H1 (cell line): ENCODE data around the gene GLRA1. TPM values are rescaled to one million over a fixed set of nuclear protein-coding genes. Genes with fewer than 3 reads are reported as not detected.

Experiments used
- CTCF ChIA-PET: fragments of 300-600 bp; sonication (Branson Sonifier 250); formaldehyde crosslinking; loops from one replicate; lab custom pipeline; 2021; ENCODE audit not compliant: partially characterized antibody; lab: Charles Lee
- POLR2A ChIA-PET: fragments of 300-600 bp; sonication (Branson Sonifier 250); formaldehyde crosslinking; loops from one replicate; lab custom pipeline; 2021; ENCODE audit warnings: inconsistent platforms; ENCODE audit not compliant: partially characterized antibody; lab: Charles Lee
- DNase-seq, 2 experiments: peaks; one replicate each; pipeline versions ENCODE4 v3.0.0 to v3.0.0-alpha.2; 2010 to 2022; ENCODE audit warnings: low spot score in 2 of 2, low read depth in 1 of 2, mixed read lengths in 1 of 2
- FAIRE-seq: peaks from 2 replicates; lab custom pipeline; 2011; peaks lifted over from hg19 to GRCh38; lab: Jason Lieb, UNC
- H2AFZ ChIP-seq: 2 replicates; pipeline ENCODE4 v1.8.1; 2012; ENCODE audit warnings: low read length, inconsistent platforms
- H2AK5ac ChIP-seq: 2 replicates; pipeline ENCODE4 v1.6.1; 2013; ENCODE audit warnings: low read depth, low read length
- H2BK120ac ChIP-seq: replicated peaks from 2 replicates; pipeline ENCODE3; 2013; ENCODE audit warnings: low read depth, low read length, inconsistent platforms
- H2BK12ac ChIP-seq: 2 replicates; pipeline ENCODE4 v1.6.1; 2013; ENCODE audit warnings: low read depth, low read length
- H2BK15ac ChIP-seq: 2 replicates; pipeline ENCODE4 v1.6.1; 2013; ENCODE audit warnings: low read length
- H2BK20ac ChIP-seq: 2 replicates; pipeline ENCODE4 v1.6.1; 2013; ENCODE audit warnings: low read length
- H2BK5ac ChIP-seq: 2 replicates; pipeline ENCODE4 v1.6.1; 2013; ENCODE audit warnings: low read depth, low read length
- H3K14ac ChIP-seq: 2 replicates; pipeline ENCODE4 v1.6.1; 2013; ENCODE audit warnings: inconsistent platforms; ENCODE audit not compliant: insufficient read length
- H3K18ac ChIP-seq: 2 replicates; pipeline ENCODE4 v1.6.1; 2013; ENCODE audit warnings: low read length; ENCODE audit errors: extremely low read depth
- H3K23ac ChIP-seq: 2 replicates; pipeline ENCODE4 v1.6.1; 2013; ENCODE audit warnings: inconsistent platforms; ENCODE audit not compliant: insufficient read length
- H3K23me2 ChIP-seq: 2 replicates; pipeline ENCODE4 v1.6.1; 2013; ENCODE audit warnings: low read depth, low read length
- H3K27ac ChIP-seq: 2 replicates; pipeline ENCODE4 v1.6.1; 2011; ENCODE audit warnings: low read depth, low read length, inconsistent platforms
- H3K27me3 ChIP-seq, 4 experiments: replicated peaks in 1 of 4; 1 replicate in 1 of 4; 2 replicates in 3 of 4; pipeline versions ENCODE4 v1.6.1 to v1.8.1; 2011 to 2013; ENCODE audit warnings: low read length in 3 of 4, mild to moderate bottlenecking in 3 of 4, inconsistent platforms in 2 of 4, mixed read lengths in 2 of 4, moderate library complexity in 1 of 4; ENCODE audit not compliant: control insufficient read depth in 3 of 4, insufficient read depth in 3 of 4; ENCODE audit errors: extremely low read depth in 1 of 4
- H3K36me3 ChIP-seq, 4 experiments: 2 replicates each; pipeline versions ENCODE4 v1.6.1 to v1.8.1; 2011 to 2013; ENCODE audit warnings: mild to moderate bottlenecking in 4 of 4, low read length in 3 of 4, moderate library complexity in 2 of 4, control low read depth in 1 of 4, inconsistent platforms in 1 of 4; ENCODE audit not compliant: insufficient read depth in 4 of 4, control insufficient read depth in 2 of 4
- H3K4ac ChIP-seq: replicated peaks from 2 replicates; pipeline ENCODE3; 2013; ENCODE audit warnings: low read length, low read depth, mixed read lengths, inconsistent platforms; ENCODE audit not compliant: insufficient read length
- H3K4me1 ChIP-seq, 4 experiments: replicated peaks in 1 of 4; 1 replicate in 1 of 4; 2 replicates in 3 of 4; pipeline versions ENCODE4 v1.6.1 to v1.8.1; 2011 to 2013; ENCODE audit warnings: low read length in 3 of 4, inconsistent platforms in 2 of 4, mixed read lengths in 1 of 4; ENCODE audit not compliant: insufficient read depth in 4 of 4, control insufficient read depth in 3 of 4
- H3K4me2 ChIP-seq, 2 experiments: 2 replicates each; pipeline versions ENCODE4 v1.6.1 to v1.8.1; 2011 to 2013; ENCODE audit warnings: low read depth in 2 of 2, low read length in 2 of 2, control low read depth in 1 of 2, inconsistent platforms in 1 of 2, mild to moderate bottlenecking in 1 of 2; ENCODE audit not compliant: insufficient read depth in 1 of 2
- H3K4me3 ChIP-seq, 4 experiments: fragments of 200-600, 300-600 bp in 1 of 4; sonication (generic), shearing (Covaris generic), sonication (Bioruptor Twin) in 1 of 4; 2 replicates each; pipeline versions ENCODE4 v1.5.1 to v1.8.1; 2011 to 2016; ENCODE audit warnings: low read length in 4 of 4, low read depth in 3 of 4, control low read depth in 2 of 4, inconsistent platforms in 2 of 4, mild to moderate bottlenecking in 2 of 4, mixed read lengths in 1 of 4, moderate library complexity in 1 of 4; ENCODE audit not compliant: insufficient read depth in 2 of 4; ENCODE audit errors: extremely low read depth in 1 of 4
- H3K56ac ChIP-seq: replicated peaks from 2 replicates; pipeline ENCODE3; 2013; ENCODE audit warnings: low read depth, mild to moderate bottlenecking, mixed read lengths, low read length, inconsistent platforms; ENCODE audit not compliant: insufficient read length
- H3K79me1 ChIP-seq: 2 replicates; pipeline ENCODE4 v1.6.1; 2013; ENCODE audit warnings: low read depth, low read length, control low read depth
- H3K79me2 ChIP-seq, 2 experiments: 2 replicates each; pipeline versions ENCODE4 v1.6.1 to v1.8.1; 2012 to 2013; ENCODE audit warnings: low read length in 2 of 2, mild to moderate bottlenecking in 2 of 2, inconsistent platforms in 1 of 2; ENCODE audit not compliant: insufficient read depth in 2 of 2, control insufficient read depth in 1 of 2
- H3K9ac ChIP-seq, 4 experiments: replicated peaks in 1 of 4; 1 replicate in 1 of 4; 2 replicates in 3 of 4; pipeline versions ENCODE4 v1.6.1 to v1.8.1; 2011 to 2013; ENCODE audit warnings: low read depth in 3 of 4, low read length in 3 of 4, control low read depth in 2 of 4, mild to moderate bottlenecking in 2 of 4, moderate library complexity in 2 of 4, inconsistent platforms in 1 of 4; ENCODE audit errors: extremely low read depth in 1 of 4
- H3K9me3 ChIP-seq, 2 experiments: 2 replicates each; pipeline versions ENCODE4 v1.6.1 to v1.8.1; 2012 to 2013; ENCODE audit warnings: mild to moderate bottlenecking in 2 of 2, moderate library complexity in 2 of 2, control low read depth in 1 of 2, inconsistent platforms in 1 of 2, low read depth in 1 of 2, low read length in 1 of 2, mixed read lengths in 1 of 2; ENCODE audit not compliant: insufficient read depth in 2 of 2
- H4K20me1 ChIP-seq, 2 experiments: replicated peaks in 1 of 2; 2 replicates each; pipeline versions ENCODE3 to v1.8.1; 2011 to 2013; ENCODE audit warnings: inconsistent platforms in 2 of 2, low read length in 2 of 2, mild to moderate bottlenecking in 1 of 2; ENCODE audit not compliant: insufficient read depth in 2 of 2, control insufficient read depth in 1 of 2
- H4K5ac ChIP-seq: 2 replicates; pipeline ENCODE4 v1.6.1; 2013; ENCODE audit warnings: low read length, low read depth, mixed read lengths, inconsistent platforms; ENCODE audit not compliant: insufficient read length
- H4K8ac ChIP-seq: 2 replicates; pipeline ENCODE4 v1.8.0; 2013; ENCODE audit warnings: mild to moderate bottlenecking, moderate library complexity, low read length, inconsistent platforms; ENCODE audit not compliant: insufficient read depth; ENCODE audit errors: extremely low read depth
- H4K91ac ChIP-seq: replicated peaks from 2 replicates; pipeline ENCODE3; 2013; ENCODE audit warnings: low read length, mixed read lengths, inconsistent platforms; ENCODE audit not compliant: insufficient read length
- CBX5 ChIP-seq: fragments of 300-800, 300-1000 bp; sonication (generic); IDR thresholded peaks from 2 replicates; pipeline ENCODE4 v1.7.1; 2016; ENCODE audit warnings: antibody characterized with exemption, low read length, low read depth
- CHD2 ChIP-seq: IDR thresholded peaks from 2 replicates; pipeline ENCODE4 v1.6.1; 2012; ENCODE audit warnings: low read length, improper control_type of control experiment
- GABPA ChIP-seq: IDR thresholded peaks from 2 replicates; pipeline ENCODE4 v1.6.1; 2011; ENCODE audit warnings: mild to moderate bottlenecking, low read length, moderate library complexity, borderline replicate concordance; ENCODE audit not compliant: insufficient read depth
- HDAC6 ChIP-seq: IDR thresholded peaks from one replicate; pipeline ENCODE4 v1.7.1; 2012; ENCODE audit warnings: low read depth, mild to moderate bottlenecking, inconsistent platforms, low read length, moderate library complexity
- MAFK ChIP-seq: IDR thresholded peaks from 2 replicates; pipeline ENCODE4 v1.6.1; 2012; ENCODE audit warnings: low read depth, mild to moderate bottlenecking, improper control_type of control experiment, low read length
- POU5F1 ChIP-seq: IDR thresholded peaks from 2 replicates; pipeline ENCODE4 v1.6.1; 2011; ENCODE audit warnings: low read depth, mild to moderate bottlenecking, low read length, moderate library complexity
- SAP30 ChIP-seq: fragments of 300-600 bp; sonication (generic); IDR thresholded peaks from 2 replicates; pipeline ENCODE4 v1.7.1; 2012; ENCODE audit warnings: low read length, moderate library complexity, mild to moderate bottlenecking, inconsistent platforms; ENCODE audit not compliant: insufficient read depth, insufficient replicate concordance
- SP1 ChIP-seq: IDR thresholded peaks from 2 replicates; pipeline ENCODE4 v1.6.1; 2011; ENCODE audit warnings: low read depth, low read length
- SUZ12 ChIP-seq: fragments of 200-600 bp; sonication (generic); IDR thresholded peaks from 2 replicates; pipeline ENCODE4 v1.6.1; 2012; ENCODE audit warnings: mild to moderate bottlenecking, inconsistent platforms, low read length, moderate library complexity, mixed read lengths
- TAF7 ChIP-seq: optimal IDR thresholded peaks from 2 replicates; pipeline ENCODE3; 2011; ENCODE audit warnings: low read depth, mild to moderate bottlenecking, inconsistent platforms, low read length, moderate library complexity, borderline replicate concordance
- TCF12 ChIP-seq: IDR thresholded peaks from 2 replicates; pipeline ENCODE4 v1.6.1; 2011; ENCODE audit warnings: low read depth, mild to moderate bottlenecking, low read length
- YY1 ChIP-seq: IDR thresholded peaks from 2 replicates; pipeline ENCODE4 v1.6.1; 2011; ENCODE audit warnings: low read depth, mild to moderate bottlenecking, low read length
- WGBS, 2 experiments: shearing (Covaris generic) in 1 of 2; methylation state at CpG; one replicate each; pipeline versions ENCODE4 v1.1.6 to v1.1.7; 2013 to 2015; ENCODE audit warnings: low lambda C conversion rate in 2 of 2, mixed read lengths in 2 of 2, inconsistent platforms in 1 of 2, low coverage in 1 of 2, missing lambda C conversion rate in 1 of 2; ENCODE audit not compliant: insufficient replicate concordance in 2 of 2, insufficient coverage in 1 of 2, insufficient read length in 1 of 2; ENCODE audit errors: extremely low coverage in 1 of 2, missing lambda C conversion rate in 1 of 2; 5-methylcytosine and 5-hydroxymethylcytosine counted together
- polyA plus RNA-seq, 7 experiments: library from polyadenylated mRNA; depleted of rRNA in 3 of 7; stranded (reverse) in 5 of 7; unstranded in 2 of 7; fragments of >200 nt in 5 of 7; fragments of 200-250 nt in 2 of 7; gene quantifications; 1 replicate in 5 of 7; 2 replicates in 1 of 7; 4 replicates in 1 of 7; pipeline versions ENCODE4 v1.2.1 to v1.2.3, GENCODE V29; 2011 to 2013; ENCODE audit warnings: missing spikeins in 2 of 7, mixed read lengths in 2 of 7
- total RNA-seq: library from RNA; stranded (reverse); fragmentation: NEBNext Ultra II Directional; extraction: Animal tissue kit (Norgen Biotek cat#: 25700); gene quantifications from 2 replicates; pipeline ENCODE4 v1.2.1, GENCODE V29; 2021
- TF ChIP-seq, protein P1 (sequence below): IDR thresholded peaks from 2 replicates; pipeline ENCODE4 v1.6.1; 2012; ENCODE audit warnings: low read length, inconsistent platforms

GLRA1 gene
- total and polyA plus RNA-seq, 2 of the 8 experiments (the other 6 are each of a cell fraction or from before 2014, with no cell fraction given): not detected

GRCh38 chr5:151899399-151899798 lies 25.3 kb downstream of the GLRA1 start:
- Histone ChIP-seq H3K18ac (no peak overlapping the region), H2AFZ (no peak overlapping the region), H4K5ac (no peak overlapping the region), H3K27ac (no peak overlapping the region), H3K56ac (no peak overlapping the region), H2BK5ac (no peak overlapping the region), H3K4ac (no peak overlapping the region), H3K9me3 (no peaks in the 10 kb centered on the region), H3K27me3 (peaks cover 42 to 61% (median 54%) of the 10 kb centered on the region in 4 experiments), H4K20me1 (peaks cover 0 to 4% of the 10 kb centered on the region in 2 experiments), H3K4me3 (no peak overlapping the region), H4K8ac (no peak overlapping the region), H4K91ac (no peak overlapping the region), H3K79me1 (no peaks in the 10 kb centered on the region), H3K36me3 (no peaks in the 10 kb centered on the region), H2BK15ac (no peak overlapping the region), H3K4me1 (peaks cover 0 to 11% (median 6%) of the 10 kb centered on the region in 4 experiments; a peak in 5 of 7 replicates), H3K79me2 (no peaks in the 10 kb centered on the region), H2AK5ac (no peak overlapping the region), H3K9ac (no peak overlapping the region), H3K23ac (no peak overlapping the region), H3K23me2 (no peaks in the 10 kb centered on the region; the same call in none of the 2 replicates), H2BK12ac (no peak overlapping the region), H3K4me2 (no peak overlapping the region), H3K14ac (no peak overlapping the region), H2BK120ac (no peak overlapping the region), H2BK20ac (no peak overlapping the region)
- no peak for FAIRE-seq
- 81% methylated on average over 2 of the region's 2 CpGs; no CpG with 5 or more reads in 1 of the 2 experiments for WGBS, 2 experiments
- ChIA-PET POLR2A (no interaction called here), CTCF (interaction anchor here (0.8 to 1.6 kb wide), 3 partner anchors 10 to 24 kb away, joined by 3 to 5 read pairs (median 4); no protein-coding TSS in a partner anchor)
- no peak for DNase-seq
- no peak for TF ChIP-seq TCF12
- no peak for TF ChIP-seq HDAC6
- no peak for TF ChIP-seq GABPA
- no peak for TF ChIP-seq SP1
- TF ChIP-seq MAFK: no peak
- TF ChIP-seq POU5F1: no peak
- no peak for TF ChIP-seq TAF7
- TF ChIP-seq CBX5: no peak
- TF ChIP-seq, protein P1, sequence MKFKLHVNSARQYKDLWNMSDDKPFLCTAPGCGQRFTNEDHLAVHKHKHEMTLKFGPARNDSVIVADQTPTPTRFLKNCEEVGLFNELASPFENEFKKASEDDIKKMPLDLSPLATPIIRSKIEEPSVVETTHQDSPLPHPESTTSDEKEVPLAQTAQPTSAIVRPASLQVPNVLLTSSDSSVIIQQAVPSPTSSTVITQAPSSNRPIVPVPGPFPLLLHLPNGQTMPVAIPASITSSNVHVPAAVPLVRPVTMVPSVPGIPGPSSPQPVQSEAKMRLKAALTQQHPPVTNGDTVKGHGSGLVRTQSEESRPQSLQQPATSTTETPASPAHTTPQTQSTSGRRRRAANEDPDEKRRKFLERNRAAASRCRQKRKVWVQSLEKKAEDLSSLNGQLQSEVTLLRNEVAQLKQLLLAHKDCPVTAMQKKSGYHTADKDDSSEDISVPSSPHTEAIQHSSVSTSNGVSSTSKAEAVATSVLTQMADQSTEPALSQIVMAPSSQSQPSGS: no peak
- no peak for TF ChIP-seq YY1
- TF ChIP-seq CHD2: no peak
- no peak for TF ChIP-seq SAP30
- no peak for TF ChIP-seq SUZ12
